OCI-LY7 (cell line): ENCODE data around the gene PRR15L. TPM values are rescaled to one million over a fixed set of nuclear protein-coding genes. Genes with fewer than 3 reads are reported as not detected.

Experiments used
- BruUV-seq: library from RNA; stranded (reverse); fragments of 400-500 nt; replicated peaks from 2 replicates; lab custom pipeline; 2021; lab: Mats Ljungman, UMichigan
- CTCF ChIA-PET: fragments of 300-600 bp; sonication (Branson Sonifier 250); formaldehyde crosslinking; loops from one replicate; lab custom pipeline; 2022; ENCODE audit warnings: antibody characterized with exemption; ENCODE audit not compliant: unreplicated experiment; lab: Charles Lee
- POLR2A ChIA-PET: fragments of 300-600 bp; sonication (Branson Sonifier 250); formaldehyde crosslinking; loops from one replicate; lab custom pipeline; 2022; ENCODE audit warnings: antibody characterized with exemption; lab: Charles Lee
- DNase-seq: peaks from one replicate; pipeline ENCODE4 v3.0.0-alpha.2; 2015; ENCODE audit warnings: low spot score
- H2AFZ ChIP-seq: fragments of 200-600 bp; sonication (generic), shearing (Covaris generic); 2 replicates; pipeline ENCODE4 v1.6.1; 2014; ENCODE audit warnings: mild to moderate bottlenecking, antibody characterized with exemption, low read length, moderate library complexity
- H3K27ac ChIP-seq: fragments of 200-600 bp; sonication (generic); 2 replicates; pipeline ENCODE4 v1.5.1; 2014; ENCODE audit warnings: mixed run types, low read depth, mild to moderate bottlenecking, moderate library complexity, low read length, inconsistent platforms; ENCODE audit not compliant: poor library complexity, severe bottlenecking
- H3K36me3 ChIP-seq: fragments of 200-600 bp; sonication (generic); 2 replicates; pipeline ENCODE4 v1.6.1; 2014; ENCODE audit warnings: mild to moderate bottlenecking, antibody characterized with exemption, low read length, moderate library complexity, mixed read lengths; ENCODE audit not compliant: insufficient read depth
- H3K4me1 ChIP-seq: fragments of 200-600 bp; sonication (generic); 2 replicates; pipeline ENCODE4 v1.5.1; 2014; ENCODE audit warnings: mild to moderate bottlenecking, low read length; ENCODE audit not compliant: insufficient read depth, poor library complexity, severe bottlenecking
- H3K4me2 ChIP-seq: fragments of 200-600 bp; sonication (generic); 2 replicates; pipeline ENCODE4 v1.6.1; 2014; ENCODE audit warnings: mild to moderate bottlenecking, low read length
- H3K4me3 ChIP-seq: fragments of 200-600 bp; sonication (generic); 2 replicates; pipeline ENCODE4 v1.5.1; 2014; ENCODE audit warnings: mild to moderate bottlenecking, low read depth, low read length; ENCODE audit not compliant: poor library complexity, severe bottlenecking
- H3K79me2 ChIP-seq: fragments of 200-600 bp; sonication (generic); 2 replicates; pipeline ENCODE4 v1.6.1; 2016; ENCODE audit warnings: low read depth, mild to moderate bottlenecking, low read length, moderate library complexity, mixed read lengths; ENCODE audit not compliant: insufficient read depth
- H3K9me2 ChIP-seq: fragments of 200-600 bp; sonication (generic); 2 replicates; pipeline ENCODE4 v1.6.1; 2016; ENCODE audit warnings: mild to moderate bottlenecking, low read length, mixed read lengths; ENCODE audit not compliant: insufficient read depth
- H3K9me3 ChIP-seq: fragments of 200-600 bp; sonication (generic); 2 replicates; pipeline ENCODE4 v1.6.1; 2014; ENCODE audit warnings: mild to moderate bottlenecking, mixed run types, low read length, mixed read lengths
- H4K20me1 ChIP-seq: fragments of 200-600 bp; sonication (generic); 2 replicates; pipeline ENCODE4 v1.6.1; 2014; ENCODE audit warnings: mild to moderate bottlenecking, antibody characterized with exemption, low read length, moderate library complexity, mixed read lengths; ENCODE audit not compliant: insufficient read depth
- CTCF ChIP-seq: fragments of 200-600 bp; sonication (generic); conservative IDR thresholded peaks from 2 replicates; pipeline ENCODE4 v1.5.1; 2014; ENCODE audit warnings: mild to moderate bottlenecking, antibody characterized with exemption, low read length, moderate library complexity, mixed read lengths
- EZH2phosphoT487 ChIP-seq: fragments of 200-600 bp; sonication (generic); IDR thresholded peaks from 2 replicates; pipeline ENCODE4 v1.6.1; 2018; ENCODE audit warnings: low read depth, borderline replicate concordance, mild to moderate bottlenecking, mixed run types, antibody characterized with exemption, low read length, moderate library complexity, mixed read lengths
- intact Hi-C: fragments of 100-400 bp; cut with micrococcal nuclease; formaldehyde crosslinking; loops from one replicate; pipeline ENCODE4 v1.10.0; 2022; ENCODE audit not compliant: unreplicated experiment
- total RNA-seq, 2 experiments: library from RNA; depleted of rRNA in 1 of 2; stranded (reverse); fragments of >200 nt in 1 of 2; shearing (Covaris generic) in 1 of 2; gene quantifications; 2 replicates each; pipeline ENCODE4 v1.2.3, GENCODE V29; 2014 to 2022

PRR15L gene
- total RNA-seq, 2 experiments from 2014 or later: not detected

- no TSS peak for BruUV-seq
These were observed 1.9 kb downstream of the PRR15L start for GRCh38 chr17:47955497-47956461.

GRCh38 chr17:47953909-47954308, 3.8 kb downstream of the PRR15L start:
- Histone ChIP-seq H3K27ac (no peak overlapping the region), H3K4me1 (peaks cover 13% of the 10 kb centered on the region), H4K20me1 (no peaks in the 10 kb centered on the region), H3K9me2 (no peaks in the 10 kb centered on the region), H3K4me3 (no peak overlapping the region), H3K79me2 (no peaks in the 10 kb centered on the region), H3K4me2 (no peak overlapping the region), H3K36me3 (peaks cover 3% of the 10 kb centered on the region; the same call in 1 of the 2 replicates), H2AFZ (no peak overlapping the region), H3K9me3 (no peaks in the 10 kb centered on the region)
- ChIA-PET POLR2A (interaction anchor here (0.6 kb wide), 1 partner anchor 1279 kb away, joined by 3 read pairs; no protein-coding TSS in a partner anchor), CTCF (no interaction called here)
- intact Hi-C loops: no loop called here
- no peak for TF ChIP-seq CTCF
- TF ChIP-seq EZH2phosphoT487: no peak
- DNase-seq: no peak
- BruUV-seq: no TSS peak

More at GRCh38 chr17:47955497-47956461, 1.9 kb downstream of the PRR15L start:
- TF ChIP-seq EZH2phosphoT487 (no peak), CTCF (no peak)
- Histone ChIP-seq H3K9me2 (no peaks in the 10 kb centered on the region), H3K36me3 (no peaks in the 10 kb centered on the region), H2AFZ (no peak overlapping the region), H3K27ac (no peak overlapping the region), H3K4me2 (no peak overlapping the region), H3K79me2 (no peaks in the 10 kb centered on the region), H3K4me3 (no peak overlapping the region), H4K20me1 (no peaks in the 10 kb centered on the region), H3K4me1 (no peaks in the 10 kb centered on the region), H3K9me3 (no peaks in the 10 kb centered on the region)
- CTCF ChIA-PET: interaction anchor here (1.0 kb wide), 1 partner anchor 14 kb away, joined by 3 read pairs; no protein-coding TSS in a partner anchor
- POLR2A ChIA-PET: no interaction called here
- intact Hi-C loops: no loop called here
- DNase-seq: no peak
